H1 (cell line): ENCODE results near the gene CEP104. TPM values are rescaled to one million over a fixed set of nuclear protein-coding genes. Genes with fewer than 3 reads are reported as not detected.

Experiments
- ASH2L ChIP-seq: fragments of 200-600, 300-600 bp; sonication (generic); IDR thresholded peaks from one replicate; pipeline ENCODE4 v1.7.1; 2017; ENCODE audit warnings: low read length
- BCL11A ChIP-seq, 2 experiments: IDR thresholded peaks; one replicate each; pipeline ENCODE4 v1.6.1; 2011; ENCODE audit warnings: low read depth in 2 of 2, low read length in 2 of 2, mild to moderate bottlenecking in 2 of 2
- BRCA1 ChIP-seq: IDR thresholded peaks from 2 replicates; pipeline ENCODE4 v1.6.1; 2012; ENCODE audit warnings: low read depth, low read length, improper control_type of control experiment
- CEBPB ChIP-seq: IDR thresholded peaks from 2 replicates; pipeline ENCODE4 v1.6.1; 2012; ENCODE audit warnings: low read depth, low read length
- CHD7 ChIP-seq: fragments of 300-600 bp; sonication (generic); IDR thresholded peaks from 2 replicates; pipeline ENCODE4 v1.7.1; 2012; ENCODE audit warnings: low read length, moderate library complexity, mild to moderate bottlenecking, inconsistent platforms; ENCODE audit not compliant: insufficient replicate concordance
- CTBP2 ChIP-seq: IDR thresholded peaks from 2 replicates; pipeline ENCODE4 v1.7.0; 2011; ENCODE audit warnings: borderline replicate concordance, mild to moderate bottlenecking, moderate library complexity, mixed read lengths, low read length; ENCODE audit not compliant: insufficient read depth, insufficient read length
- EP300 ChIP-seq, 2 experiments: IDR thresholded peaks; 1 replicate in 1 of 2; 2 replicates in 1 of 2; pipeline ENCODE4 v1.6.1; 2011 to 2012; ENCODE audit warnings: low read depth in 2 of 2, low read length in 2 of 2, mild to moderate bottlenecking in 2 of 2, borderline replicate concordance in 1 of 2, inconsistent platforms in 1 of 2, moderate library complexity in 1 of 2
- EZH2 ChIP-seq: fragments of 200-600 bp; sonication (generic); IDR thresholded peaks from 2 replicates; pipeline ENCODE4 v1.7.1; 2012; ENCODE audit warnings: low read depth, mild to moderate bottlenecking, moderate library complexity, low read length, inconsistent platforms; ENCODE audit not compliant: severe bottlenecking
- JUN ChIP-seq: IDR thresholded peaks from 2 replicates; pipeline ENCODE4 v1.6.1; 2011; ENCODE audit warnings: low read depth, mild to moderate bottlenecking, improper control_type of control experiment, low read length
- KDM1A ChIP-seq: fragments of 200-600, 300-600 bp; sonication (generic); IDR thresholded peaks from 2 replicates; pipeline ENCODE4 v1.7.1; 2016; ENCODE audit warnings: mild to moderate bottlenecking, low read length, borderline replicate concordance
- POLR2AphosphoS5 ChIP-seq: IDR thresholded peaks from 2 replicates; pipeline ENCODE4 v1.6.1; 2011; ENCODE audit warnings: low read depth, low read length
- RAD21 ChIP-seq, 2 experiments: IDR thresholded peaks in 1 of 2; conservative IDR thresholded peaks in 1 of 2; 2 replicates each; pipeline ENCODE4 v1.6.1; 2011; ENCODE audit warnings: low read depth in 2 of 2, low read length in 2 of 2, improper control_type of control experiment in 1 of 2, inconsistent platforms in 1 of 2, mild to moderate bottlenecking in 1 of 2, moderate library complexity in 1 of 2
- polyA plus RNA-seq, 7 experiments: library from polyadenylated mRNA; depleted of rRNA in 3 of 7; stranded (reverse) in 5 of 7; unstranded in 2 of 7; fragments of >200 nt in 5 of 7; fragments of 200-250 nt in 2 of 7; gene quantifications; 1 replicate in 5 of 7; 2 replicates in 1 of 7; 4 replicates in 1 of 7; pipeline versions ENCODE4 v1.2.1 to v1.2.3, GENCODE V29; 2011 to 2013; ENCODE audit warnings: missing spikeins in 2 of 7, mixed read lengths in 2 of 7
- total RNA-seq: library from RNA; stranded (reverse); fragmentation: NEBNext Ultra II Directional; extraction: Animal tissue kit (Norgen Biotek cat#: 25700); gene quantifications from 2 replicates; pipeline ENCODE4 v1.2.1, GENCODE V29; 2021

The CEP104 gene
- total and polyA plus RNA-seq, 2 of the 8 experiments (the other 6 are each of a cell fraction or from before 2014, with no cell fraction given), result 8.0 to 43.9 TPM

- TF ChIP-seq POLR2AphosphoS5, result no peak
- TF ChIP-seq CHD7, result no peak
- no peak for TF ChIP-seq RAD21 (IDR thresholded peaks at IDR 0.05 in 1 of 2, conservative IDR thresholded peaks at IDR 0.05 in 1 of 2; ENCODE audit: low read depth in 2 of 2, low read length in 2 of 2)
- peak; percentile 50 for TF ChIP-seq ASH2L
- TF ChIP-seq BCL11A (IDR thresholded peaks at IDR 0.05; ENCODE audit: low read depth in 2 of 2, low read length in 2 of 2), result no peak
- no peak for TF ChIP-seq CTBP2
- no peak for TF ChIP-seq KDM1A
- no peak for TF ChIP-seq BRCA1
- TF ChIP-seq EP300 (IDR thresholded peaks at IDR 0.05; ENCODE audit: borderline replicate concordance in 1 of 2, low read depth in 2 of 2, low read length in 2 of 2), result no peak
- TF ChIP-seq CEBPB, result no peak
- no peak for TF ChIP-seq JUN
- TF ChIP-seq EZH2, result no peak
These were observed 42.7 kb upstream of the CEP104 start (continued) for GRCh38 chr1:3899754-3900149.
